Measurements from ENCODE around the gene OGT.

The OGT gene

GRCh38 chrX:71618303-71618721, 85.4 kb downstream of the OGT start, which contains the start of gene CXCR3:
CXCR3 (minus strand) TSS chrX:71618511; CDS start chrX:71618449, 62 bp downstream.
- no peak within 1 kb of the TSS for H3K27ac ChIP-seq (ENCODE audit: extremely low read depth, low read depth, low read length)
- CTCF ChIA-PET, result interaction anchor here (1.3 kb wide), 1 partner anchor 34 kb away, joined by 3 read pairs; no protein-coding TSS in a partner anchor
- H3K9me3 ChIP-seq (ENCODE audit: control insufficient read depth, insufficient read depth, low read depth, low read length), result no peaks in the 10 kb centered on the region
- no peaks in the 10 kb centered on the region for H3K4me1 ChIP-seq (ENCODE audit: control insufficient read depth, insufficient read depth, low read length)
- POLR2A ChIA-PET, result no interaction called here
- no peak within 1 kb of the TSS for H3K4me3 ChIP-seq (ENCODE audit: low read depth, low read length)
- no peak for TF ChIP-seq ZNF610 (tag by site-specific recombination; IDR thresholded peaks at IDR 0.05; ENCODE audit: borderline replicate concordance)
- no peak for TF ChIP-seq ZNF747 (tag by site-specific recombination; IDR thresholded peaks at IDR 0.05)
- TF ChIP-seq ZNF223 (tag by site-specific recombination; IDR thresholded peaks at IDR 0.05), result no peak
- no peak for TF ChIP-seq BCL11B (tag by site-specific recombination; IDR thresholded peaks at IDR 0.05; ENCODE audit: low read depth)
- TF ChIP-seq ZBTB11 (tag by site-specific recombination; conservative IDR thresholded peaks at IDR 0.05; ENCODE audit: low read depth), result no peak
- TF ChIP-seq ZNF114 (tag by site-specific recombination; IDR thresholded peaks at IDR 0.05), result no peak
- TF ChIP-seq ZNF292 (tag by site-specific recombination; IDR thresholded peaks at IDR 0.05; ENCODE audit: borderline replicate concordance, low read depth), result no peak
- H3K36me3 ChIP-seq (ENCODE audit: control insufficient read depth in 2 of 2, insufficient read depth in 1 of 2, low read length in 2 of 2), result peaks cover 0 to 5% of the 10 kb centered on the region in 2 experiments; a peak in 2 of 3 replicates

- no peak overlapping the region for H3K27ac ChIP-seq (ENCODE audit: extremely low read depth, low read depth, low read length)
- H3K36me3 ChIP-seq (ENCODE audit: control insufficient read depth in 2 of 2, insufficient read depth in 1 of 2, low read length in 2 of 2), result no peaks in the 10 kb centered on the region; a peak in 1 of 3 replicates
- ChIA-PET CTCF (interaction anchor here (0.6 to 1.3 kb wide), 2 partner anchors 34 to 60 kb away, joined by 3 to 4 read pairs; no protein-coding TSS in a partner anchor), POLR2A (no interaction called here)
- no peak for TF ChIP-seq ZNF580 (tag by site-specific recombination; IDR thresholded peaks at IDR 0.05)
- no peak for TF ChIP-seq GLIS2 (tag by site-specific recombination; IDR thresholded peaks at IDR 0.05)
- H3K9me3 ChIP-seq (ENCODE audit: control insufficient read depth, insufficient read depth, low read depth, low read length), result no peaks in the 10 kb centered on the region
- H3K4me1 ChIP-seq (ENCODE audit: control insufficient read depth, insufficient read depth, low read length), result no peaks in the 10 kb centered on the region
- H3K4me3 ChIP-seq (ENCODE audit: low read depth, low read length), result no peak overlapping the region
These were observed 85.9 kb downstream of the OGT start for GRCh38 chrX:71618787-71619186.

- Histone ChIP-seq H3K9me3 (ENCODE audit: control insufficient read depth, insufficient read depth, low read depth, low read length) (no peaks in the 10 kb centered on the region), H3K4me3 (ENCODE audit: low read depth, low read length) (no peak overlapping the region), H3K27ac (ENCODE audit: extremely low read depth, low read depth, low read length) (no peak overlapping the region), H3K4me1 (ENCODE audit: control insufficient read depth, insufficient read depth, low read length) (no peaks in the 10 kb centered on the region), H3K36me3 (ENCODE audit: control insufficient read depth in 2 of 2, insufficient read depth in 1 of 2, low read length in 2 of 2) (no peaks in the 10 kb centered on the region; a peak in 1 of 3 replicates)
- POLR2A ChIA-PET, result no interaction called here
- CTCF ChIA-PET, result interaction anchor here (0.6 to 1.3 kb wide), 2 partner anchors 33 to 61 kb away, joined by 3 to 4 read pairs; no protein-coding TSS in a partner anchor
- TF ChIP-seq ZNF362 (tag by site-specific recombination; IDR thresholded peaks at IDR 0.05) (no peak), ZNF658 (tag by site-specific recombination; IDR thresholded peaks at IDR 0.05) (no peak)
These were observed 86.3 kb downstream of the OGT start for GRCh38 chrX:71619193-71619592.

- no peaks in the 10 kb centered on the region for H3K4me1 ChIP-seq (ENCODE audit: control insufficient read depth, insufficient read depth, low read length)
These were observed 87.1 kb downstream of the OGT start for GRCh38 chrX:71619986-71620385.

More at GRCh38 chrX:71619986-71620385, 87.1 kb downstream of the OGT start:
- H3K36me3 ChIP-seq (ENCODE audit: control insufficient read depth in 2 of 2, insufficient read depth in 1 of 2, low read length in 2 of 2), result no peaks in the 10 kb centered on the region
- ChIA-PET CTCF (no interaction called here), POLR2A (no interaction called here)
- no peak for TF ChIP-seq ZNF488 (tag by site-specific recombination; IDR thresholded peaks at IDR 0.05)
- 0 out of 2 replicates have a peak, but pooled peaks have one; percentile 14 for TF ChIP-seq ZNF596 (tag by site-specific recombination; IDR thresholded peaks at IDR 0.05)
- no peak overlapping the region for H3K4me3 ChIP-seq (ENCODE audit: low read depth, low read length)
- H3K27ac ChIP-seq (ENCODE audit: extremely low read depth, low read depth, low read length), result no peak overlapping the region
- no peaks in the 10 kb centered on the region for H3K9me3 ChIP-seq (ENCODE audit: control insufficient read depth, insufficient read depth, low read depth, low read length)

Measured in HEK293 (cell line).